Astrocyte (in vitro differentiated cells and primary cell): ENCODE measurements around the gene CD200R1L.

Experiments used
- EZH2 ChIP-seq: IDR thresholded peaks from 2 replicates; pipeline ENCODE4 v1.6.1; 2012; ENCODE audit warnings: mild to moderate bottlenecking, low read length, inconsistent platforms; ENCODE audit not compliant: insufficient read depth
- TF ChIP-seq, protein P1 (sequence below): IDR thresholded peaks from 2 replicates; pipeline ENCODE4 v1.5.1; 2011; ENCODE audit warnings: low read depth, mild to moderate bottlenecking, inconsistent platforms, low read length, moderate library complexity; ENCODE audit not compliant: insufficient read depth

- no peak for TF ChIP-seq EZH2
- TF ChIP-seq, protein P1, sequence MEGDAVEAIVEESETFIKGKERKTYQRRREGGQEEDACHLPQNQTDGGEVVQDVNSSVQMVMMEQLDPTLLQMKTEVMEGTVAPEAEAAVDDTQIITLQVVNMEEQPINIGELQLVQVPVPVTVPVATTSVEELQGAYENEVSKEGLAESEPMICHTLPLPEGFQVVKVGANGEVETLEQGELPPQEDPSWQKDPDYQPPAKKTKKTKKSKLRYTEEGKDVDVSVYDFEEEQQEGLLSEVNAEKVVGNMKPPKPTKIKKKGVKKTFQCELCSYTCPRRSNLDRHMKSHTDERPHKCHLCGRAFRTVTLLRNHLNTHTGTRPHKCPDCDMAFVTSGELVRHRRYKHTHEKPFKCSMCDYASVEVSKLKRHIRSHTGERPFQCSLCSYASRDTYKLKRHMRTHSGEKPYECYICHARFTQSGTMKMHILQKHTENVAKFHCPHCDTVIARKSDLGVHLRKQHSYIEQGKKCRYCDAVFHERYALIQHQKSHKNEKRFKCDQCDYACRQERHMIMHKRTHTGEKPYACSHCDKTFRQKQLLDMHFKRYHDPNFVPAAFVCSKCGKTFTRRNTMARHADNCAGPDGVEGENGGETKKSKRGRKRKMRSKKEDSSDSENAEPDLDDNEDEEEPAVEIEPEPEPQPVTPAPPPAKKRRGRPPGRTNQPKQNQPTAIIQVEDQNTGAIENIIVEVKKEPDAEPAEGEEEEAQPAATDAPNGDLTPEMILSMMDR: no peak
Measured at GRCh38 chr3:112794622-112795172, 52.0 kb downstream of the CD200R1L start.
